Measurements from ENCODE around the gene EMC6.

The EMC6 gene

GRCh38 chr17:3718201-3718600 is 49.6 kb downstream of the EMC6 start:
- DNase-seq = no peak

DNA sequence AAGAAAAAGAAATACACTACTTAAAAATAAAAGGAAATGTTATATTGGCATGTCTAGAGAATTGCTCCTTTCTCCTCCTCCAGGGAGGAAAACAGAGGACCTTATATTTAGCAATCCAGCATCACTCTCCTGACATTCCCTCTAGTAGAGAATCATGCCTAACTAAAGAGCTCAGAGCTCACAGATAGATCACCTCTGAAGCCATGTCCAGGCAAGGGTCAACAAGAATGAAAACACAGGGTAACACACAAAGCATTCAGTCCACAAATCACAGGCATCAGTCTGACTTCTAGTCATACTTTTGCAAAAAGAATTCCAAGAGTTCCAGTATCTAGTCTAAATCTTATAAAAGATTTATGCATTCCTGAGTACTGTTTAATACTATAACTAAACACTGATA is 50.7 kb downstream of the EMC6 start:
- no peak for DNase-seq

Measured in NCI-H526 treated with DMSO at 0.1 percent for 48 hours (cell line).